Measurements from ENCODE around the gene UMPS.
A peak's percentile ranks its signal among the peaks of the same experiment; 100 is the strongest.
"Not testable (repeated sequence)": the region's sequence is repeated elsewhere in the genome, so short reads cannot be mapped to it uniquely, and the experiment has no call there.

The UMPS gene
- total RNA-seq, result 39.4 to 43.6 reads per million in 2 donors

DNA sequence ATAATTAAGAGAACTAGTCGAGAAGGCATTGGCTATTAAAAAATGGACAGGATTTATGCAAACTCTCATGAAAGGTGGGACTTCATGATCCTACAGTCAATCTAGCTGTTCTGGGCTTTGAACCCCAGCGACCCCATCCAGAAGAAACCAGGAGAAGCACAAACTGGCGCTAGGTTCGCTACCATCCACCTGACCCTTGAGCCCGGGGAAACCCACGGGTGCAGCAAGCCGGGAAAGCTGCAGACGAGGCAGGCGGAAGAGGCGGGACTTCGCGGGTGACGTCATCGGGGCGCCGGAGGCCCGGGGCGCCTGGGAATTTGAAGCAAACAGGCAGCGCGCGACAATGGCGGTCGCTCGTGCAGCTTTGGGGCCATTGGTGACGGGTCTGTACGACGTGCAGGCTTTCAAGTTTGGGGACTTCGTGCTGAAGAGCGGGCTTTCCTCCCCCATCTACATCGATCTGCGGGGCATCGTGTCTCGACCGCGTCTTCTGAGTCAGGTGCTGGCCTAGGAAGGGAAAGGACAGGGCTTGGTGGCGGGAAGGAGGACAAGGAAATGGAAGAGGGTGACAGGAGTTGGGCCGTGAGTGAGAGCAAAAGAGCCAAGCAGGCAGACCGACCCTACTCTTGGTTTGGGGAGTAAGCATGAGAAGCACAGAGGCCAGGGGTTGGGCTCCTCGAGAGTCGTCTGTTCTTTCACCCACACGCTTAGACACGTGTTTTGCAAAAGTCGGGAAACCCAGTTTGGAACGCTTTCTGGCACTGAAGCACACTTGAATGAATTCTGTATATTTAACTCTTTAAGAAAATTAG, at the start of gene UMPS:
Gene UMPS, plus strand, starts transcription at position 324 of the 812 bp plus-strand sequence. Its CDS starts 20 bp downstream, at position 344.
- peak; percentile 77 for DNase-seq

DNA sequence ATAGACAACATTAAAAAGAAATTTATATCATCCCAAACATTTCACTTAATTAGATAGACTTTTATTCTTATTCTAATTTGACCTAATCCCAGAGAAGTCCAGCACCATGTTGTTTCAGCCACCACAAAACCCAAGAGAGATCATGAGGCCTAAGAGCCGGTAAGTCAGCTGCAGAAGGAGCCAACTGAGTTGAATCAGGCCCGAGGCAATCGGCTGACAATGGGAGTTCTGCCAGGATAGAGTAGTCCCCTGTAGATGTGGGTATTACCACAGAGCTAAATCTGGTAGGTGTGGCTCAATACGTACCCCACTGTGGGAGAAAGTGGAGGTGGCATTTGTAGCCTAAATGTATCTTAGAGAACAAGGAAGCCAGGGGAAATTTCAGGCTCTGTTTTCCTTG, 49.7 kb upstream of the UMPS start:
- no peak for DNase-seq

GRCh38 chr3:124682263-124682662, 48.0 kb upstream of the UMPS start:
- DNase-seq, result no peak

- no peak for DNase-seq
Observed at GRCh38 chr3:124684459-124684858, 45.8 kb upstream of the UMPS start.

GRCh38 chr3:124685067-124685466, 45.2 kb upstream of the UMPS start:
- DNase-seq, result no peak

- DNase-seq, result no peak
Observed at GRCh38 chr3:124685481-124685880, 44.8 kb upstream of the UMPS start.

GRCh38 chr3:124686028-124686670, 44.1 kb upstream of the UMPS start:
- DNase-seq, result no peak

- DNase-seq, result no peak
Observed at GRCh38 chr3:124688581-124689454, 41.4 kb upstream of the UMPS start.

GRCh38 chr3:124691599-124691998, 38.7 kb upstream of the UMPS start:
- no peak for DNase-seq

GRCh38 chr3:124694486-124694885, 35.8 kb upstream of the UMPS start:
- DNase-seq, result no peak

DNA sequence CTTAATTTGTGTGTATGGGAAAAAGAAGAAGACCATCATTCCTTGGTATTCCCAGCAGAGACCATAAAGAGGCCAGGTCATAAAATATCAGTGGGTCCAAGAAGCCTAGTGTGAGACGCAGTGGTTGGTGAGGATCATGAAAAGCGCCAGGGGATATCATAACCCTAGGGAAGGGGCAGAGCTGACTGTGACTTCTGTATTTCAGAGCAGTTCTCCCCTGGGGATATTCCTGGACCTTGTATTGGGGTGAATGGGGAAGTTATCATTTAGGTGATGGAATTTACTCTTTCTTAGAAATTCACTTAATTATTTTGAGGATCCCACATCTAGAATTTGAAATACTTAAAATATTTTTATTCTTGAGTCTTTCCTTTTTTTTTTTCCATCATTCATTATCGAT, 34.9 kb upstream of the UMPS start:
- no peak for DNase-seq

- DNase-seq, result no peak
Observed at GRCh38 chr3:124696006-124696405, 34.2 kb upstream of the UMPS start.

- DNase-seq, result no peak
Observed at GRCh38 chr3:124697302-124697701, 33.0 kb upstream of the UMPS start.

DNA sequence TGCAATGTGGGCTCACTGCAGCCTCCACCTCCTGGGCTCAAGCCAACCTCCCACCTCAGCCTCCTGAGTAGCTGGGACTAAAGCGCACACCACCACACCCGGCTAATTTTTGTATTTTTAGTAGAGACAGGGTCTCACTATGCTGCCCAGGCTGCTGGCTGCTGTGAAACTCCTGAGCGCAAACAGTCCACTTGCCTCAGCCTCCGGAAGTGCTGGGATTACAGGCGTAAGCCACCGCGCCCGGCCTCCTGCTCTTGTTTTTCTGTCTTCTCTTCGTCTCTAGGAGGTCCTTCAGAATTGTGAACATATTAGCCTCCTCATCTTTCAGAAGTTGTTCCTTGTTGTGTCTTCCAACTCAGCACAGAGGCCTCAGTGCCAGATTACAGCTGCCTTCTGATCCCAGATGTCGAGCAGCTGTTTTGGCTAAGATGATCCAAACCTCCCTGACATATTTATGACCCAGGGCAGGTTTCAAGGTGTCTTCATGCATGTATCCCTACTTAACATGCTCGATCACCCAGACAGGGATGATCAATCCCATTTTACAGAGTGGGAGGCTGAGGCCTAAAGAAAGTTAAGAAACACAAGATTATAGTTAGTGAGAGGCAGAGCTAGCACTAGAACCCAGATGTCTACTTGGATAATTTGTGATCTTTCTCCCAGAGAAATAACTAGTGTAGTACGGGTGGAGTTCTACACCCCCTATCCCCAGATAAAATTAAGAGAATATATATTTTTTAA, 32.1 kb upstream of the UMPS start:
- no peak for DNase-seq

- DNase-seq, result no peak
Observed at GRCh38 chr3:124699051-124699450, 31.2 kb upstream of the UMPS start.

- no peak for DNase-seq
Observed at GRCh38 chr3:124699686-124700396, 30.4 kb upstream of the UMPS start.

DNA sequence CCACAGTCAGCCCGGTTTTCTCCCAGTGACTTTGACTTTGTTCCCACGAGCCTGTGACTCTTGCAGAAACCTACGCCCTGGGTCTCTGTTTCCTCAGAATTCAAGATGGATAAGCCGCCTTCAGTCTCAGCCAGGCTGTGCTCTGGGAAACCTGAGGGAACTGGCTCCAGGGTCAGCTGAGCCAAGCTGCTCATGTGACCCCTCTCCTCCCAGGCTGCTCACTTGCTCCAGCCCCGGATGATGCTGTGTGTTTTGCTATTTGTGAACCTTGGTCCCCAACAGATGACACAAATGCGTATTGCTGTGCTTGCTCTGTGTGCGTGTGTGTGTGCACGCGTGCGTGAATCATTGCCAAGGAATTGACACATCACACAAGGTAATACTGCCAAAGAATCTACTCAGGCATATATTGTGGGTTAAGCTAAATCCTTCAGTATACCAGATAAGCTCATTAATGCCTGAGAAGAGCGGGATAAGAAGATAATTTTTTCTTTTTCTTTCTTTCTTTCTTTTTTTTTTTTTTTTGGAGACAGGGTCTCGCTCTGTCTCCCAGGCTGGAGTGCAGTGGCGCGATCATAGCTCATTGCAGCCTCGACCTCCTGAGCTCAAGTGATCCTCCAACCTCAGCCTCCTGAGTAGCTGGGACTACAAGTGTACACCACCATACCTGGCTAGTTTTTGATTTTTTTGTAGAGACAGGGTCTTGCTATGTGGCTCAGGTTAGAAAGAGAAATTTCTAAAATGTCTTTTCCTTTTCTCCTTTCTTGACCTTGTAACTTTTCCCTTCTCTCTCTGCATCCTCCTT, 29.2 kb upstream of the UMPS start:
- DNase-seq, result no peak

DNA sequence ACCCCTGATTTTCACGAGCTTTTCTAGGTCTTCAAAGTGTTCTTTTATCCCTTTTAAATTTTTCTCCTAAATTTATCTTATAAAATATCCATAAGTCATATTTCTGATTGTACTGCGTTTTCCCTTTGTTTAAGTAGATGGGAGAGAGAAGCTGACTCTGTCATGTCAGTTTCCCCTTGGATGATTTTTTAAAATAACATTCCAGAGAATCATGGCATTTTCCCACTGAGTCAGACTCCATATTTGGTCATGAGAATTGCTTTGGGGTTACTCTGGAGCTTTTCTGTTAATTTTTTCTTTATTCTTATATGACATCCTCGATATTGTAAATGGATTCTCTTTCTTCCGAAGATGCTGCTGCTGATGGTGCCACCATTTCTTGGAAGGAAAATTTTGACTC, 28.6 kb upstream of the UMPS start:
- no peak for DNase-seq

GRCh38 chr3:124702950-124703349, 27.3 kb upstream of the UMPS start:
- DNase-seq, result no peak

- no peak for DNase-seq
Observed at GRCh38 chr3:124705552-124705951, 24.7 kb upstream of the UMPS start.

GRCh38 chr3:124707223-124707622, 23.0 kb upstream of the UMPS start:
- DNase-seq, result not testable (repeated sequence)
